B cell (primary cell): Measurements from ENCODE around the gene ZNF384. TPM values are rescaled to one million over a fixed set of nuclear protein-coding genes. Genes with fewer than 3 reads are reported as not detected.
A peak's percentile ranks its signal among the peaks of the same experiment; 100 is the strongest.

Experiments
- ATAC-seq: fragments of 200-7000 bp; cut with Tn5 transposase; one replicate; pipeline ENCODE4 v1.10.0; 2021; ENCODE audit warnings: low read depth, mild to moderate bottlenecking, moderate number of reproducible peaks, moderate library complexity
- CTCF ChIA-PET: fragments of 350-600 bp; sonication (Branson Sonifier 250); formaldehyde crosslinking; loops from one replicate; lab custom pipeline; 2021; ENCODE audit warnings: antibody characterized with exemption, inconsistent platforms; lab: Charles Lee
- POLR2A ChIA-PET: fragments of 350-600 bp; sonication (Branson Sonifier 250); formaldehyde crosslinking; loops from one replicate; lab custom pipeline; 2021; ENCODE audit warnings: antibody characterized with exemption; lab: Charles Lee
- DNase-seq: peaks from one replicate; pipeline ENCODE4 v3.0.0; 2013
- H2AFZ ChIP-seq: 2 replicates; pipeline ENCODE4 v1.6.1; 2012; ENCODE audit warnings: mild to moderate bottlenecking, low read depth, low read length; ENCODE audit not compliant: insufficient read depth, poor library complexity, severe bottlenecking
- H3K27ac ChIP-seq, 2 donors: 1 replicate in 1 of 2; 2 replicates in 1 of 2; pipeline ENCODE4 v1.5.1; 2012 to 2013; ENCODE audit warnings: low read length in 2 of 2, mild to moderate bottlenecking in 2 of 2, moderate library complexity in 1 of 2
- H3K27me3 ChIP-seq, 4 experiments: fragments of 200-600 bp in 1 of 4; sonication (generic) in 1 of 4; replicated peaks in 1 of 4; 1 replicate in 2 of 4; 2 replicates in 2 of 4; pipeline versions ENCODE4 v1.6.1 to v1.7.0; 2013 to 2016; ENCODE audit warnings: low read length in 3 of 4, mild to moderate bottlenecking in 2 of 4, mixed read lengths in 1 of 4, moderate library complexity in 1 of 4; ENCODE audit not compliant: insufficient read depth in 4 of 4, control insufficient read depth in 3 of 4; ENCODE audit errors: control extremely low read depth in 1 of 4
- H3K36me3 ChIP-seq, 2 experiments: replicated peaks in 1 of 2; 1 replicate in 1 of 2; 2 replicates in 1 of 2; pipeline versions ENCODE4 v1.6.1 to v1.7.1; 2013; ENCODE audit warnings: low read length in 1 of 2; ENCODE audit not compliant: insufficient read depth in 2 of 2, control insufficient read depth in 1 of 2; ENCODE audit errors: control extremely low read depth in 1 of 2, extremely low read depth in 1 of 2
- H3K4me1 ChIP-seq, 2 donors: fragments of 200-600 bp in 1 of 2; sonication (generic) in 1 of 2; 1 replicate in 1 of 2; 2 replicates in 1 of 2; pipeline versions ENCODE4 v1.5.1 to v1.6.1; 2013 to 2017; ENCODE audit warnings: low read length in 2 of 2; ENCODE audit not compliant: control insufficient read depth in 2 of 2, insufficient read depth in 2 of 2
- H3K4me2 ChIP-seq: replicated peaks from 2 replicates; pipeline ENCODE3; 2012; ENCODE audit warnings: mild to moderate bottlenecking, low read depth, low read length; ENCODE audit not compliant: poor library complexity, severe bottlenecking
- H3K4me3 ChIP-seq, 5 experiments: fragments of 200-600 bp in 1 of 5; sonication (generic) in 1 of 5; 1 replicate in 3 of 5; 2 replicates in 2 of 5; pipeline versions ENCODE4 v1.5.1 to v1.7.0; 2011 to 2016; ENCODE audit warnings: low read length in 4 of 5, mild to moderate bottlenecking in 4 of 5, low read depth in 2 of 5, control low read depth in 1 of 5, moderate library complexity in 1 of 5; ENCODE audit not compliant: insufficient read depth in 1 of 5; ENCODE audit errors: control extremely low read depth in 1 of 5, extremely low read depth in 1 of 5
- H3K79me2 ChIP-seq: fragments of 200-600 bp; sonication (generic); one replicate; pipeline ENCODE4 v1.6.0; 2016; ENCODE audit warnings: low read length; ENCODE audit not compliant: control insufficient read depth, insufficient read depth
- H3K9ac ChIP-seq: fragments of 200-600 bp; sonication (generic); 2 replicates; pipeline ENCODE4 v1.6.1; 2017; ENCODE audit warnings: mild to moderate bottlenecking, low read length, moderate library complexity
- H3K9me3 ChIP-seq, 3 donors: one replicate each; pipeline versions ENCODE4 v1.6.1 to v1.7.1; 2013; ENCODE audit warnings: low read length in 2 of 3; ENCODE audit not compliant: control insufficient read depth in 2 of 3, insufficient read depth in 1 of 3; ENCODE audit errors: control extremely low read depth in 1 of 3
- H4K20me1 ChIP-seq: 2 replicates; pipeline ENCODE4 v1.6.0; 2012; ENCODE audit warnings: mild to moderate bottlenecking, low read length; ENCODE audit not compliant: insufficient read depth, control insufficient read depth, poor library complexity, severe bottlenecking
- H3K27ac Mint-ChIP-seq: one replicate; pipeline ENCODE4 v1.8.0; 2021; ENCODE audit warnings: mixed read lengths
- H3K27me3 Mint-ChIP-seq: one replicate; pipeline ENCODE4 v1.8.0; 2021; ENCODE audit warnings: mixed read lengths
- H3K4me1 Mint-ChIP-seq: one replicate; pipeline ENCODE4 v1.8.0; 2021; ENCODE audit warnings: mixed read lengths
- H3K4me3 Mint-ChIP-seq: one replicate; pipeline ENCODE4 v1.8.0; 2021; ENCODE audit warnings: mixed read lengths
- H3K9me3 Mint-ChIP-seq: one replicate; pipeline ENCODE4 v1.8.0; 2022; ENCODE audit warnings: mixed read lengths; ENCODE audit not compliant: insufficient read depth
- EZH2 ChIP-seq: IDR thresholded peaks from 2 replicates; pipeline ENCODE4 v1.6.1; 2012; ENCODE audit warnings: borderline replicate concordance, low read depth, mild to moderate bottlenecking, moderate library complexity, low read length; ENCODE audit not compliant: insufficient read depth, poor library complexity, severe bottlenecking
- WGBS: methylation state at CpG from one replicate; pipeline ENCODE4 v1.1.5; 2013; ENCODE audit warnings: missing lambda C conversion rate; ENCODE audit not compliant: insufficient coverage; 5-methylcytosine and 5-hydroxymethylcytosine counted together
- intact Hi-C: fragments of 100-400 bp; cut with micrococcal nuclease; formaldehyde crosslinking; loops from one replicate; pipeline ENCODE4 v1.10.0; 2022
- polyA plus RNA-seq: library from polyadenylated mRNA; depleted of rRNA; stranded (reverse); fragments of >200 nt; gene quantifications from 2 replicates; pipeline ENCODE4 v1.2.3, GENCODE V29; 2012
- small RNA-seq: library from RNA; depleted of rRNA; stranded (forward); fragments of <200 nt; gene quantifications from one replicate; pipeline ENCODE3, GENCODE V24; 2012; ENCODE audit warnings: low replicate concordance, low read depth; ENCODE audit not compliant: insufficient read length
- total RNA-seq, 2 donors: library from RNA; stranded (reverse); fragments of 120-200 nt in 1 of 2; gene quantifications; 1 replicate in 1 of 2; 2 replicates in 1 of 2; pipeline versions ENCODE4 v1.2.3 to v1.2.4, GENCODE V29; 2013 to 2022
- TF ChIP-seq, protein P1 (sequence below): fragments of 200-600 bp; IDR thresholded peaks from one replicate; pipeline ENCODE4 v1.8.0; 2022; ENCODE audit warnings: antibody characterized with exemption, mild to moderate bottlenecking

The ZNF384 gene
- total and polyA plus RNA-seq, 2 donors (not counting 1 experiment from before 2014, with no cell fraction given), result 83.4 to 108 TPM

- Histone ChIP-seq H2AFZ (no peak overlapping the region), H3K9ac (no peak overlapping the region), H3K27ac (peak overlapping the region in 1 of 2 donors; percentile 60), H3K9me3 (no peaks in the 10 kb centered on the region), H4K20me1 (peaks cover 29% of the 10 kb centered on the region), H3K36me3 (peaks cover 0 to 39% of the 10 kb centered on the region in 2 experiments), H3K4me3 (no peak overlapping the region), H3K79me2 (peaks cover 57% of the 10 kb centered on the region), H3K27me3 (no peaks in the 10 kb centered on the region), H3K4me1 (peaks cover 7 to 36% of the 10 kb centered on the region in 2 donors), H3K4me2 (no peak overlapping the region)
- ATAC-seq (no peak), DNase-seq (no peak)
- Mint-ChIP-seq H3K4me3 (no peak overlapping the region), H3K27me3 (no peaks in the 10 kb centered on the region), H3K4me1 (peaks cover 47% of the 10 kb centered on the region), H3K27ac (peak overlapping the region; percentile 82), H3K9me3 (no peaks in the 10 kb centered on the region)
- WGBS, result 80% methylated on average over 3 of the region's 5 CpGs
- CTCF ChIA-PET, result interaction anchor here (0.9 to 6.5 kb wide), 12 partner anchors 15 to 135 kb away, joined by 3 to 58 read pairs (median 3); partner anchors contain the start of gene LPAR5
- POLR2A ChIA-PET, result interaction anchor here (0.6 to 2.4 kb wide), 3 partner anchors 17 to 170 kb away, joined by 3 to 12 read pairs (median 3); partner anchors contain the start of gene LPAR5
- intact Hi-C loops, result no loop called here
- no peak for TF ChIP-seq EZH2
- TF ChIP-seq, protein P1, sequence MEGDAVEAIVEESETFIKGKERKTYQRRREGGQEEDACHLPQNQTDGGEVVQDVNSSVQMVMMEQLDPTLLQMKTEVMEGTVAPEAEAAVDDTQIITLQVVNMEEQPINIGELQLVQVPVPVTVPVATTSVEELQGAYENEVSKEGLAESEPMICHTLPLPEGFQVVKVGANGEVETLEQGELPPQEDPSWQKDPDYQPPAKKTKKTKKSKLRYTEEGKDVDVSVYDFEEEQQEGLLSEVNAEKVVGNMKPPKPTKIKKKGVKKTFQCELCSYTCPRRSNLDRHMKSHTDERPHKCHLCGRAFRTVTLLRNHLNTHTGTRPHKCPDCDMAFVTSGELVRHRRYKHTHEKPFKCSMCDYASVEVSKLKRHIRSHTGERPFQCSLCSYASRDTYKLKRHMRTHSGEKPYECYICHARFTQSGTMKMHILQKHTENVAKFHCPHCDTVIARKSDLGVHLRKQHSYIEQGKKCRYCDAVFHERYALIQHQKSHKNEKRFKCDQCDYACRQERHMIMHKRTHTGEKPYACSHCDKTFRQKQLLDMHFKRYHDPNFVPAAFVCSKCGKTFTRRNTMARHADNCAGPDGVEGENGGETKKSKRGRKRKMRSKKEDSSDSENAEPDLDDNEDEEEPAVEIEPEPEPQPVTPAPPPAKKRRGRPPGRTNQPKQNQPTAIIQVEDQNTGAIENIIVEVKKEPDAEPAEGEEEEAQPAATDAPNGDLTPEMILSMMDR, result no peak
Observed at GRCh38 chr12:6618483-6619225, 70.5 kb downstream of the ZNF384 start.

Small RNA genes within 50 kb of the gene (small RNA-seq; reads per million reads assigned to genes)
- gene RNU6-781P, result not detected

Other genes with a start within 250 kb of the ZNF384 start
- gene CD27, start 244.4 kb downstream of the ZNF384 start, total RNA-seq, result 116 TPM in 2 replicates
- 34.0 and 102 TPM in 2 replicates for gene CD27, start 244.4 kb downstream of the ZNF384 start, polyA plus RNA-seq
- 71.2 and 80.5 TPM in 2 replicates for gene TAPBPL, start 237.3 kb downstream of the ZNF384 start, total RNA-seq
- 73.3 and 103 TPM in 2 replicates for gene TAPBPL, start 237.3 kb downstream of the ZNF384 start, polyA plus RNA-seq
- gene VAMP1, start 218.7 kb downstream of the ZNF384 start, total RNA-seq, result 98.9 and 108 TPM in 2 replicates
- 62.4 and 94.6 TPM in 2 replicates for gene VAMP1, start 218.7 kb downstream of the ZNF384 start, polyA plus RNA-seq
- 72.6 and 75.6 TPM in 2 replicates for gene MRPL51, start 196.1 kb downstream of the ZNF384 start, total RNA-seq
- 18.6 and 19.0 TPM in 2 replicates for gene MRPL51, start 196.1 kb downstream of the ZNF384 start, polyA plus RNA-seq
- gene NCAPD2, start 195.3 kb downstream of the ZNF384 start, total RNA-seq, result 41.1 and 42.1 TPM in 2 replicates
- gene NCAPD2, start 195.3 kb downstream of the ZNF384 start, polyA plus RNA-seq, result 18.4 and 19.9 TPM in 2 replicates
- 499 and 507 TPM in 2 replicates for gene GAPDH, start 154.9 kb downstream of the ZNF384 start, total RNA-seq
- gene GAPDH, start 154.9 kb downstream of the ZNF384 start, polyA plus RNA-seq, result 487 and 951 TPM in 2 replicates
- gene IFFO1, start 133.3 kb downstream of the ZNF384 start, total RNA-seq, result 56.1 and 57.7 TPM in 2 replicates
- gene IFFO1, start 133.3 kb downstream of the ZNF384 start, polyA plus RNA-seq, result 67.8 and 79.0 TPM in 2 replicates
- gene NOP2, start 121.1 kb downstream of the ZNF384 start, total RNA-seq, result 65.4 and 70.4 TPM in 2 replicates
- gene NOP2, start 121.1 kb downstream of the ZNF384 start, polyA plus RNA-seq, result 73.4 and 134 TPM in 2 replicates
- 287 and 327 TPM in 2 replicates for gene CHD4, start 82.0 kb downstream of the ZNF384 start, total RNA-seq
- 101 and 181 TPM in 2 replicates for gene CHD4, start 82.0 kb downstream of the ZNF384 start, polyA plus RNA-seq
- gene LPAR5, start 53.4 kb downstream of the ZNF384 start, total RNA-seq, result 59.6 and 60.4 TPM in 2 replicates
- 13.6 and 29.0 TPM in 2 replicates for gene LPAR5, start 53.4 kb downstream of the ZNF384 start, polyA plus RNA-seq
- gene ACRBP, start 41.9 kb downstream of the ZNF384 start, total RNA-seq, result 11.9 and 12.3 TPM in 2 replicates
- 10.7 and 12.2 TPM in 2 replicates for gene ACRBP, start 41.9 kb downstream of the ZNF384 start, polyA plus RNA-seq
- gene ING4, start 26.3 kb downstream of the ZNF384 start, total RNA-seq, result 81.1 TPM in 2 replicates
- gene ING4, start 26.3 kb downstream of the ZNF384 start, polyA plus RNA-seq, result 87.7 and 110 TPM in 2 replicates
- gene PIANP, start 11.4 kb upstream of the ZNF384 start, total RNA-seq, result 0.51 and 0.54 TPM in 2 replicates
- gene PIANP, start 11.4 kb upstream of the ZNF384 start, polyA plus RNA-seq, result 0.23 and 0.24 TPM in 2 replicates
- gene COPS7A, start 34.7 kb upstream of the ZNF384 start, total RNA-seq, result 28.3 and 29.4 TPM in 2 replicates
- 42.3 and 46.0 TPM in 2 replicates for gene COPS7A, start 34.7 kb upstream of the ZNF384 start, polyA plus RNA-seq
- gene MLF2, start 63.8 kb upstream of the ZNF384 start, total RNA-seq, result 97.2 and 106 TPM in 2 replicates
- 190 and 205 TPM in 2 replicates for gene MLF2, start 63.8 kb upstream of the ZNF384 start, polyA plus RNA-seq
- 2.1 and 3.4 TPM in 2 replicates for gene PTMS, start 77.0 kb upstream of the ZNF384 start, total RNA-seq
- 1.0 and 2.2 TPM in 2 replicates for gene PTMS, start 77.0 kb upstream of the ZNF384 start, polyA plus RNA-seq
- gene LAG3, start 83.1 kb upstream of the ZNF384 start, total RNA-seq, result not detected in 2 replicates
- gene LAG3, start 83.1 kb upstream of the ZNF384 start, polyA plus RNA-seq, result not detected in 2 replicates
- gene CD4, start 100.2 kb upstream of the ZNF384 start, total RNA-seq, result 0.49 TPM in 2 replicates
- 2.1 and 2.2 TPM in 2 replicates for gene CD4, start 100.2 kb upstream of the ZNF384 start, polyA plus RNA-seq
- gene GPR162, start 132.4 kb upstream of the ZNF384 start, total RNA-seq, result not detected in 2 replicates
- gene GPR162, start 132.4 kb upstream of the ZNF384 start, polyA plus RNA-seq, result 0.50 and 0.54 TPM in 2 replicates
- gene P3H3, start 139.0 kb upstream of the ZNF384 start, total RNA-seq, result 0.22 TPM in 1 of 2 replicates, not detected in the other
- 0.09 and 0.85 TPM in 2 replicates for gene P3H3, start 139.0 kb upstream of the ZNF384 start, polyA plus RNA-seq
- gene GNB3, start 151.6 kb upstream of the ZNF384 start, total RNA-seq, result 0.27 and 0.49 TPM in 2 replicates
- 0.27 and 0.71 TPM in 2 replicates for gene GNB3, start 151.6 kb upstream of the ZNF384 start, polyA plus RNA-seq
- 1.6 and 1.8 TPM in 2 replicates for gene CDCA3, start 161.9 kb upstream of the ZNF384 start, total RNA-seq
- 2.0 and 2.3 TPM in 2 replicates for gene CDCA3, start 161.9 kb upstream of the ZNF384 start, polyA plus RNA-seq
- gene USP5, start 162.8 kb upstream of the ZNF384 start, total RNA-seq, result 56.8 and 59.7 TPM in 2 replicates
- 35.1 and 35.5 TPM in 2 replicates for gene USP5, start 162.8 kb upstream of the ZNF384 start, polyA plus RNA-seq
- gene TPI1, start 178.2 kb upstream of the ZNF384 start, total RNA-seq, result 178 and 181 TPM in 2 replicates
- gene TPI1, start 178.2 kb upstream of the ZNF384 start, polyA plus RNA-seq, result 107 and 187 TPM in 2 replicates
- gene SPSB2, start 183.9 kb upstream of the ZNF384 start, total RNA-seq, result 13.5 and 16.0 TPM in 2 replicates
- 6.4 and 9.4 TPM in 2 replicates for gene SPSB2, start 183.9 kb upstream of the ZNF384 start, polyA plus RNA-seq
- gene LRRC23, start 215.4 kb upstream of the ZNF384 start, total RNA-seq, result 14.4 and 15.5 TPM in 2 replicates
- gene LRRC23, start 215.4 kb upstream of the ZNF384 start, polyA plus RNA-seq, result 5.3 and 7.0 TPM in 2 replicates
- 55.3 and 59.7 TPM in 2 replicates for gene ENO2, start 225.2 kb upstream of the ZNF384 start, total RNA-seq
- 32.9 and 42.5 TPM in 2 replicates for gene ENO2, start 225.2 kb upstream of the ZNF384 start, polyA plus RNA-seq
- 49.5 and 50.8 TPM in 2 replicates for gene ATN1, start 238.6 kb upstream of the ZNF384 start, total RNA-seq
- gene ATN1, start 238.6 kb upstream of the ZNF384 start, polyA plus RNA-seq, result 21.0 and 22.2 TPM in 2 replicates